ENCODE data around the gene MYH14. TPM values are rescaled to one million over a fixed set of nuclear protein-coding genes. Genes with fewer than 3 reads are reported as not detected.
"Not testable (repeated sequence)": the region's sequence is repeated elsewhere in the genome, so short reads cannot be mapped to it uniquely, and the experiment has no call there.

The MYH14 gene
- total RNA-seq, 2 experiments from 2014 or later, result not detected

DNA sequence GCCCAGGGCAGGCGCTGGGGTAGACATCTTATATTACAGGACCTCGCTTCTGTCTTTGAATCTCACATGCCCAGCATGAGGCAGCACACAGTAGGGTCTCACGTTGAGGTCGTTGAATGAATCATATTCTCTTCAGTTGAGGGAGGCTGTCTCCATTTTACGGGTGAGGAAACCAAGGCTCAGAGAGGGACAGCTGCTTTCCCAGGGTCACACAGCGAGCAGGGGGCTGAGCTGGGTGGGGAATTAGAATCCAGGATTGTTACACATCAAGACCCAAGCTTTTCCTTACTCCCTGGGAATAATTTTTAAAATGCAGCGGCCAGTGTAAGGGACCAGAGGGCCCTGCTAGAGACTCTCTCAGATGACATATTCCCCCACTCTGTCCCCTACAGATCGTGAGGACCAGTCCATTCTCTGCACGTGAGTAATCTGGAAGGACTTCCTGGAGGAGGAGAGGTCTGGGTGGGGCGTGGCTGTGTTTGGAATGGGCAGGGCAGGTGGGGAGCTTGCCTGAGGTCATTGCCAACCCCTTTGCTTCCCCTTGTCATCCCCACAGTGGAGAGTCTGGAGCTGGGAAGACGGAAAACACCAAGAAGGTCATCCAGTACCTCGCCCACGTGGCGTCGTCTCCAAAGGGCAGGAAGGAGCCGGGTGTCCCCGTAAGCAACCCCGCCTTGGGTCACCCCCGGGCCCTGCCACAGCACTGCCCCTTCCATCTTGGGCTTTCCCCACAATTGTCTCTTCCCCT is 19.4 kb downstream of the MYH14 start:
- intact Hi-C loops (cut with micrococcal nuclease), result no loop called here
- peaks cover 8% of the 10 kb centered on the region for H3K9me3 Mint-ChIP-seq
- no peak overlapping the region for H3K27ac Mint-ChIP-seq
- ChIA-PET POLR2A (no interaction called here), CTCF (no interaction called here)
- H3K4me1 Mint-ChIP-seq (ENCODE audit: low read depth), result no peaks in the 10 kb centered on the region
- TF ChIP-seq, protein P1, sequence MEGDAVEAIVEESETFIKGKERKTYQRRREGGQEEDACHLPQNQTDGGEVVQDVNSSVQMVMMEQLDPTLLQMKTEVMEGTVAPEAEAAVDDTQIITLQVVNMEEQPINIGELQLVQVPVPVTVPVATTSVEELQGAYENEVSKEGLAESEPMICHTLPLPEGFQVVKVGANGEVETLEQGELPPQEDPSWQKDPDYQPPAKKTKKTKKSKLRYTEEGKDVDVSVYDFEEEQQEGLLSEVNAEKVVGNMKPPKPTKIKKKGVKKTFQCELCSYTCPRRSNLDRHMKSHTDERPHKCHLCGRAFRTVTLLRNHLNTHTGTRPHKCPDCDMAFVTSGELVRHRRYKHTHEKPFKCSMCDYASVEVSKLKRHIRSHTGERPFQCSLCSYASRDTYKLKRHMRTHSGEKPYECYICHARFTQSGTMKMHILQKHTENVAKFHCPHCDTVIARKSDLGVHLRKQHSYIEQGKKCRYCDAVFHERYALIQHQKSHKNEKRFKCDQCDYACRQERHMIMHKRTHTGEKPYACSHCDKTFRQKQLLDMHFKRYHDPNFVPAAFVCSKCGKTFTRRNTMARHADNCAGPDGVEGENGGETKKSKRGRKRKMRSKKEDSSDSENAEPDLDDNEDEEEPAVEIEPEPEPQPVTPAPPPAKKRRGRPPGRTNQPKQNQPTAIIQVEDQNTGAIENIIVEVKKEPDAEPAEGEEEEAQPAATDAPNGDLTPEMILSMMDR (IDR thresholded peaks at IDR 0.05), result no peak
- H3K36me3 Mint-ChIP-seq (ENCODE audit: low read depth), result no peaks in the 10 kb centered on the region
- ATAC-seq (no peak), DNase-seq (no peak)
- no peak overlapping the region for H3K4me3 Mint-ChIP-seq
- H3K27me3 Mint-ChIP-seq, result peaks cover 8% of the 10 kb centered on the region

DNA sequence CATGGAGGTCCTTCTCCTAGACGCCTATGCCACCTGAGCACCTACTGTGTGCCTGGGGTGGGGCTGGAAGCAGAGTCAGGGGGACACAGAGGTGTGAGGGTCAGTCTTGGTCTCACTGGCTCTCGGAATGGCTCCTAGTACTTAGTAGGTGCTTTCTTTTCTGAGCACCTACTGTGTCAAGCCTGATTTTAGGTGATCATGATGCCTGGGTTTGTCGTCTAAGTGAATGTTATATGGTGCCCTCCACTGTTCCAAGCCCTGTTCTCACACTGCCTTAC is 20.0 kb downstream of the MYH14 start:
- intact Hi-C loops (cut with micrococcal nuclease), result no loop called here
- no peak for ATAC-seq
- POLR2A ChIA-PET, result no interaction called here
- Mint-ChIP-seq H3K4me3 (no peak overlapping the region), H3K27ac (no peak overlapping the region), H3K4me1 (ENCODE audit: low read depth) (no peaks in the 10 kb centered on the region), H3K27me3 (peaks cover 8% of the 10 kb centered on the region), H3K9me3 (peaks cover 8% of the 10 kb centered on the region), H3K36me3 (ENCODE audit: low read depth) (no peaks in the 10 kb centered on the region)
- CTCF ChIA-PET, result no interaction called here
- DNase-seq, result no peak
- TF ChIP-seq, protein P1 (IDR thresholded peaks at IDR 0.05), result no peak

DNA sequence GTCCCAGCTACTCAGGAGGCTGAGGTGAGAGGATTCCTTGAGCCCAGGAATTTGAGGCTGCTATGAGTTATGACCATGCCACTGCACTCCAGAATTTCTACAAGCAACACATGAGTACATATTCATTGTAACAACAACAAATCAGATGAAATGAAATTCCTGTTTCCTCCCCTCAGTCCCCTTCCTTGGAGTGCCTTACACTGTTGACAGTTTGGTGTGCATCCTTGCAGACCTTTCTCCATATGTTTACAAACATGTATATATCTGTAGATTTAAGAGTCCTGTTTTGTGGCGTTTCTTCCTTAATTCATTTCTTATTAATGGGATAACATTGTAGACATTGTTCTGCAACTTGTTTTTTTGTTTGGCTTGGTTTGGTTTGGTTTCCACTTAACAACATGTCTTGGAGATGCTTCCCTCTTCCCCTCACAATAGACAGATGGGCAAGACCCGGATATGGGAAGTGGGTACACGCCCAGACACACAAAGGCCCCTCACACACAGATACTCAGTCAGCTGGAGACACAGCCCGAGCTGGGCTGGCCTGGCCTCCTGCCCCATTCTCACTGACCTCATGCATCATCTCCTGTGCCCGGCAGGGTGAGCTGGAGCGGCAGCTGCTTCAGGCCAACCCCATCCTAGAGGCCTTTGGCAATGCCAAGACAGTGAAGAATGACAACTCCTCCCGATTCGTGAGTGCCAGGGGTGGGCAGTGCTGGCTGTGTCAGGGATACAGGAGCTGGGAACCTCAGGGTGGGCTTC is 21.7 kb downstream of the MYH14 start:
- no peak for DNase-seq
- peaks cover 8% of the 10 kb centered on the region for H3K9me3 Mint-ChIP-seq
- intact Hi-C loops (cut with micrococcal nuclease), result no loop called here

DNA sequence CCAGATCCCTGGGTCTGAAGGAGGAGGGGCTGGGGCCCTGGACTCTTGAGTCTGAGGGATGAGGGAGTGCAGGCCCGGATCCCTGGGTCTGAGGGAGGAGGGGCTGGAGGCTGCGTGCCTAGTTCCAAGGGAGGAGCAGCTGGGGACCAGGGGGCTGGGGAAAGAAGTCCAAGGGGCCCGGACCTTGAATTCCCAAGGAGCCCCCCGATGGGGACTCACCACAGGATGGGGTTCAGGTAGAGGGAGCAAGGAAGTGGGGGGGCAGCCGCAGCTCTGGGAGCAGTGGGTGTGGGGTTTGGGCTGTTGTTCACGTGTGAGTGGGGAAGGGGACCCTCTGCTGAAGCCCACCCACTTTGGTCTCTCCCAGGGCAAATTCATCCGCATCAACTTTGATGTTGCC is 23.1 kb downstream of the MYH14 start:
- intact Hi-C loops (cut with micrococcal nuclease), result no loop called here
- Mint-ChIP-seq H3K4me3 (no peak overlapping the region), H3K9me3 (peaks cover 8% of the 10 kb centered on the region), H3K27ac (no peak overlapping the region), H3K27me3 (peaks cover 8% of the 10 kb centered on the region), H3K4me1 (ENCODE audit: low read depth) (no peaks in the 10 kb centered on the region), H3K36me3 (ENCODE audit: low read depth) (no peaks in the 10 kb centered on the region)
- CTCF ChIA-PET, result no interaction called here
- ATAC-seq, result no peak
- TF ChIP-seq, protein P1 (IDR thresholded peaks at IDR 0.05), result no peak
- POLR2A ChIA-PET, result no interaction called here
- DNase-seq, result no peak

More for the DNA sequence above, 21.7 kb downstream of the MYH14 start:
- TF ChIP-seq, protein P1 (IDR thresholded peaks at IDR 0.05), result no peak
- peaks cover 8% of the 10 kb centered on the region for H3K27me3 Mint-ChIP-seq
- ATAC-seq, result no peak
- no peak overlapping the region for H3K4me3 Mint-ChIP-seq
- no peaks in the 10 kb centered on the region for H3K36me3 Mint-ChIP-seq (ENCODE audit: low read depth)
- ChIA-PET CTCF (no interaction called here), POLR2A (no interaction called here)
- H3K4me1 Mint-ChIP-seq (ENCODE audit: low read depth), result no peaks in the 10 kb centered on the region
- H3K27ac Mint-ChIP-seq, result no peak overlapping the region

DNA sequence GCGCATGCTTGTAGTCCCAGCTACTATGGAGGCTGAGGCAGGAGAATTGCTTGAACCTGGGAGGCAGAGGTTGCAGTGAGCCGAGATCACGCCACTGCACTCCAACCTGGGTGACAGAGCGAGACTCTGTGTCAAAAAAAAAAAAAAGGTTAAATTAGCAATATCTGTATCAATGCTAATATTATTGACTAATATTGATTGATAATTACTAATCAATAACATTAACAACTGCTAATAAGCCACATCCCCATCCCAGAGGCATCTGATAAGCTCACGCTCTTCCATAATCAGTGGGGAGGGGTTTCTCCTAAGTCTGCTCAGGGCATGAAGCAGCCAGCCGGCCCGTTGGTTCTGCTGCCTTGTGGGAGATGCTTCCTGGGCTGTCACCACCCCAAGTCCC is 24.7 kb downstream of the MYH14 start:
- POLR2A ChIA-PET; H3K4me1 Mint-ChIP-seq (ENCODE audit: low read depth); H3K27ac Mint-ChIP-seq: not testable (repeated sequence)

More for the DNA sequence above, 24.7 kb downstream of the MYH14 start:
- ATAC-seq; H3K4me3 Mint-ChIP-seq; intact Hi-C loops (cut with micrococcal nuclease); H3K27me3 Mint-ChIP-seq; CTCF ChIA-PET; DNase-seq; H3K36me3 Mint-ChIP-seq (ENCODE audit: low read depth); H3K9me3 Mint-ChIP-seq: not testable (repeated sequence)
